Fibroblast of lung (primary cell): ENCODE results near the gene SLC45A1. TPM values are rescaled to one million over a fixed set of nuclear protein-coding genes. Genes with fewer than 3 reads are reported as not detected.

Source experiments
- DNase-seq, 2 donors: peaks; one replicate each; pipeline versions ENCODE4 v3.0.0 to v3.0.0-alpha.2; 2010; ENCODE audit warnings: low read depth in 2 of 2
- H2AFZ ChIP-seq: 2 replicates; pipeline ENCODE4 v1.5.1; 2012; ENCODE audit warnings: low read length, control low read depth, inconsistent platforms
- H3K27ac ChIP-seq: 2 replicates; pipeline ENCODE4 v1.5.1; 2011; ENCODE audit warnings: low read length, control low read depth; ENCODE audit not compliant: insufficient read depth
- H3K27me3 ChIP-seq: 2 replicates; pipeline ENCODE4 v1.5.1; 2011; ENCODE audit warnings: mild to moderate bottlenecking, low read length; ENCODE audit not compliant: control insufficient read depth, insufficient read depth
- H3K36me3 ChIP-seq: 2 replicates; pipeline ENCODE4 v1.5.1; 2011; ENCODE audit warnings: low read length; ENCODE audit not compliant: control insufficient read depth, insufficient read depth
- H3K4me1 ChIP-seq: 2 replicates; pipeline ENCODE4 v1.5.1; 2011; ENCODE audit warnings: low read length; ENCODE audit not compliant: control insufficient read depth, insufficient read depth; ENCODE audit errors: extremely low read depth
- H3K4me2 ChIP-seq: 2 replicates; pipeline ENCODE4 v1.5.1; 2011; ENCODE audit warnings: low read length, control low read depth; ENCODE audit not compliant: insufficient read depth; ENCODE audit errors: extremely low read depth
- H3K4me3 ChIP-seq, 4 experiments: fragments of 200-600 bp in 1 of 4; sonication (generic) in 1 of 4; replicated peaks in 1 of 4; 2 replicates each; pipeline ENCODE4 v1.5.1; 2011 to 2016; ENCODE audit warnings: low read length in 4 of 4, low read depth in 3 of 4, mild to moderate bottlenecking in 3 of 4, control low read depth in 2 of 4, inconsistent platforms in 1 of 4, mixed read lengths in 1 of 4; ENCODE audit not compliant: insufficient read depth in 1 of 4; ENCODE audit errors: control extremely low read depth in 1 of 4
- H3K79me2 ChIP-seq: 2 replicates; pipeline ENCODE4 v1.5.1; 2012; ENCODE audit warnings: mild to moderate bottlenecking, low read length, inconsistent platforms; ENCODE audit not compliant: control insufficient read depth, insufficient read depth
- H3K9ac ChIP-seq: 2 replicates; pipeline ENCODE4 v1.5.1; 2011; ENCODE audit warnings: mild to moderate bottlenecking, low read length, control low read depth; ENCODE audit not compliant: insufficient read depth
- H3K9me3 ChIP-seq: 2 replicates; pipeline ENCODE4 v1.5.1; 2012; ENCODE audit warnings: low read depth, low read length; ENCODE audit not compliant: control insufficient read depth, insufficient read depth
- H4K20me1 ChIP-seq: 2 replicates; pipeline ENCODE4 v1.5.1; 2011; ENCODE audit warnings: low read length; ENCODE audit not compliant: control insufficient read depth, insufficient read depth; ENCODE audit errors: extremely low read depth
- EZH2 ChIP-seq: IDR thresholded peaks from 2 replicates; pipeline ENCODE4 v1.5.1; 2012; ENCODE audit warnings: low read length, control low read depth, mild to moderate bottlenecking; ENCODE audit errors: missing control alignments
- polyA plus RNA-seq, 2 donors: library from polyadenylated mRNA; depleted of rRNA in 1 of 2; stranded (reverse) in 1 of 2; unstranded in 1 of 2; fragments of >200 nt; gene quantifications; 2 replicates each; pipeline ENCODE4 v1.2.1, GENCODE V29; 2011 to 2012; ENCODE audit warnings: missing spikeins in 1 of 2
- total RNA-seq: library from RNA; depleted of rRNA; stranded (reverse); fragments of >200 nt; gene quantifications from 2 replicates; pipeline ENCODE4 v1.2.1, GENCODE V29; 2014
- TF ChIP-seq, protein P1 (sequence below), 2 donors: IDR thresholded peaks in 1 of 2; conservative IDR thresholded peaks in 1 of 2; 1 replicate in 1 of 2; 2 replicates in 1 of 2; pipeline ENCODE4 v1.5.1; 2011 to 2012; ENCODE audit warnings: low read length in 2 of 2, control low read depth in 1 of 2, inconsistent platforms in 1 of 2, low read depth in 1 of 2, mild to moderate bottlenecking in 1 of 2

Gene SLC45A1
- total and polyA plus RNA-seq, 2 donors (not counting 1 experiment from before 2014, with no cell fraction given) = 2.1 to 2.6 TPM

DNA sequence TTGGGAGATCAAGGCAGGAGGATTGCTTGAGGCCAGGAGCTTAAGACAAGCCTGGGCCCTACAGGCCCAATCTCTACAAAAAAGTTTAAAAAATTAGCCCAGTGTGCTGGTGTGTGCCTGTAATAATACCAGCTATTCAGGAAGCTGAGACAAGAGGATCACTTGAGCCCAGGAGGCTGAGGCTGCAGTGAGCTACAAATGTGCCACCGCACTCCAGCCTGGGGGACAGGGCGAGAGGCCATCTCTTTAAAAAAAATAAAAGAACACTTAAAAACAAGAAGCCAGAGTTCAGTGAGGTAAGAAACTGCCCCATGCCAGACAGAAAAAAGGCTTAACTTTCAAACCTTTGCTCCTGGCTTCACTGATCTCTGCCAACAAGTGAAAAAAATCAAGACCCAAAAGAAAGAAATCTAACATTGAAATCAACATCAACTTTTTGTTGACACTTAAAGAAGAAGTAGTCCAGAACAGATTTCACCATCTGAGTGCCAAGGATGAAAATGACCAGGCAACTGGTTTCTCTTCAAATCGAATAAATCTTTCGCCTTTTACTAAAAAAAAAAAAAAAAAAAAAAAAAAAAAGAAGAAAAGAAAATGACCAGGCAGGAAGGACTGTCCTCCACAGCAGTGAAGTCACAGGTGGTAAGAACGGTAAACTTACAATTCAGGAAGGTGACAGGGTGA is 51.2 kb downstream of the SLC45A1 start:
- no peak overlapping the region for H3K9ac ChIP-seq
- peaks cover 11% of the 10 kb centered on the region for H3K36me3 ChIP-seq
- no peaks in the 10 kb centered on the region for H3K27me3 ChIP-seq
- H4K20me1 ChIP-seq = no peaks in the 10 kb centered on the region
- no peak overlapping the region for H3K4me3 ChIP-seq
- no peak overlapping the region for H3K4me2 ChIP-seq
- TF ChIP-seq EZH2 = no peak
- TF ChIP-seq, protein P1, sequence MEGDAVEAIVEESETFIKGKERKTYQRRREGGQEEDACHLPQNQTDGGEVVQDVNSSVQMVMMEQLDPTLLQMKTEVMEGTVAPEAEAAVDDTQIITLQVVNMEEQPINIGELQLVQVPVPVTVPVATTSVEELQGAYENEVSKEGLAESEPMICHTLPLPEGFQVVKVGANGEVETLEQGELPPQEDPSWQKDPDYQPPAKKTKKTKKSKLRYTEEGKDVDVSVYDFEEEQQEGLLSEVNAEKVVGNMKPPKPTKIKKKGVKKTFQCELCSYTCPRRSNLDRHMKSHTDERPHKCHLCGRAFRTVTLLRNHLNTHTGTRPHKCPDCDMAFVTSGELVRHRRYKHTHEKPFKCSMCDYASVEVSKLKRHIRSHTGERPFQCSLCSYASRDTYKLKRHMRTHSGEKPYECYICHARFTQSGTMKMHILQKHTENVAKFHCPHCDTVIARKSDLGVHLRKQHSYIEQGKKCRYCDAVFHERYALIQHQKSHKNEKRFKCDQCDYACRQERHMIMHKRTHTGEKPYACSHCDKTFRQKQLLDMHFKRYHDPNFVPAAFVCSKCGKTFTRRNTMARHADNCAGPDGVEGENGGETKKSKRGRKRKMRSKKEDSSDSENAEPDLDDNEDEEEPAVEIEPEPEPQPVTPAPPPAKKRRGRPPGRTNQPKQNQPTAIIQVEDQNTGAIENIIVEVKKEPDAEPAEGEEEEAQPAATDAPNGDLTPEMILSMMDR (conservative IDR thresholded peaks at IDR 0.05 in 1 of 2, IDR thresholded peaks at IDR 0.05 in 1 of 2; ENCODE audit: low read depth in 1 of 2, low read length in 2 of 2) = no peak
- peaks cover 46% of the 10 kb centered on the region for H3K79me2 ChIP-seq
- H3K4me1 ChIP-seq = peaks cover 39% of the 10 kb centered on the region
- no peak overlapping the region for H3K27ac ChIP-seq
- no peaks in the 10 kb centered on the region for H3K9me3 ChIP-seq
- no peak for DNase-seq
- H2AFZ ChIP-seq = no peak overlapping the region

DNA sequence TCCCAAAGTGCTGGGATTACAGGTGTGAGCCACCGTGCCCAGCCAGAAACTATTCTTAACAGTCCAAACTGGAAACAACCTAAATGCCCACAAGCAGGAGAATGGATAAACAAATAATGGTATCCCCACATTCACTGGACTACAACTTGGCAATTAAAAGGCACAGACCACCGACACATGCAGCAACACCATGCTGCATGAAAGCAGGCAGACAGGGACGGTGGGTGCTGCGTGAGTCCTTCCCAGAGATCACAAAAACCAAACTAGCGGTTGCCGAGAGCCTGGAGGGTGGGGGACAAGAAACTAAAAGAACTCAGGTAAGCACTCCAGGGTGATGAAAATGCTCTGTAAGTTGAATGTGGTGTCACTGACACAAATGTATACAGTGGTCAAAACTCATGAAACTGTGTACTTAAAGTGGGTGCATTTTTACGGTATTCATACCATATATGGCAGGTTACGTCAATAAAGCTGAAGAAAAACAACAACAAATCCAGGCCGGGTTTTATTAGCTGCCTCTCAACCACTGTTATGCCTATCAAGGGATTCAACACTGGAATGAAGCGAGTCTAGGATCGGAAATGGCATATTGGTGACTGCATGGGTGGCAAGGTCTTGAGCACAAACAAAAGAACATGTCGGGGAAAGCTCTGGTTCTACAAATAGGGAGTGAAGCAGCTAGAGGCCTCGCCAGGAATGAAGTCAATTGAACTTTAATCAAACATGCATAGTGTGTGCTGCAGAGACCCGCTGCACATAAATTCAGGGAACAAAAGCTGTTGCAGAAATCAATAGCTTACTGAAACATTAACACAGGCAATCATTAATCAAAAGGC is 52.4 kb downstream of the SLC45A1 start:
- no peak overlapping the region for H2AFZ ChIP-seq
- H3K27ac ChIP-seq = no peak overlapping the region
- peaks cover 7% of the 10 kb centered on the region for H3K36me3 ChIP-seq
- peaks cover 56% of the 10 kb centered on the region for H3K79me2 ChIP-seq
- H3K4me2 ChIP-seq = peak overlapping the region; percentile 46
- no peak overlapping the region for H3K9ac ChIP-seq
- no peaks in the 10 kb centered on the region for H4K20me1 ChIP-seq
- peaks cover 38% of the 10 kb centered on the region for H3K4me1 ChIP-seq
- TF ChIP-seq, protein P1 (conservative IDR thresholded peaks at IDR 0.05 in 1 of 2, IDR thresholded peaks at IDR 0.05 in 1 of 2; ENCODE audit: low read depth in 1 of 2, low read length in 2 of 2) = no peak
- TF ChIP-seq EZH2 = no peak
- H3K9me3 ChIP-seq = no peaks in the 10 kb centered on the region
- DNase-seq = peak in 1 of 2 donors; percentile 83
- H3K4me3 ChIP-seq = no peak overlapping the region
- H3K27me3 ChIP-seq = no peaks in the 10 kb centered on the region

DNA sequence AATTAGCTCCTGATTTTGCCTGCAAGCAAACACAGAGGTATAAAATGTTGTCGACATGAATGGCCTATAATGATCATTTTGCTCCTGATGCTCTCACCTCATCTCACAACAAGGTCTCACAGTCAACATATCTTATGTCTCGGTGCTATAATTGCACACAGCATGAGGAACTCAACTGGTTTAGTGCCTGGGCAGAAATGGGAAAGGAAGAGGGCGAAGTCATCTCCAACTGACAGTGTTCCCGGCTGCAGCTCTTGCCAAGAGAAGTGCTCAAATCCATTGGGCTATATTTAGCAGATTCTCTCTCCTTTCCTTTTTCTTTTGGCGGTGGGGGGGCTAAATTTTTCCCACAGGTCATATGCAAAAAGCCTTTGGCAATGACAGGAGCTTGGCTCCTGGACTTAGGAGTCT is 53.0 kb downstream of the SLC45A1 start:
- Histone ChIP-seq H3K4me2 (no peak overlapping the region), H2AFZ (no peak overlapping the region), H3K4me3 (no peak overlapping the region), H3K79me2 (peaks cover 56% of the 10 kb centered on the region), H3K27ac (no peak overlapping the region), H3K27me3 (no peaks in the 10 kb centered on the region), H3K36me3 (peaks cover 4% of the 10 kb centered on the region), H3K9ac (no peak overlapping the region), H3K9me3 (no peaks in the 10 kb centered on the region), H4K20me1 (no peaks in the 10 kb centered on the region), H3K4me1 (peaks cover 38% of the 10 kb centered on the region)
- TF ChIP-seq, protein P1 (conservative IDR thresholded peaks at IDR 0.05 in 1 of 2, IDR thresholded peaks at IDR 0.05 in 1 of 2; ENCODE audit: low read depth in 1 of 2, low read length in 2 of 2) = no peak
- no peak for TF ChIP-seq EZH2
- DNase-seq = peak in 1 of 2 donors; percentile 51
